Measurements from ENCODE around the gene TNFSF13B.
"Not testable (repeated sequence)": the region's sequence is repeated elsewhere in the genome, so short reads cannot be mapped to it uniquely, and the experiment has no call there.

The TNFSF13B gene

DNA sequence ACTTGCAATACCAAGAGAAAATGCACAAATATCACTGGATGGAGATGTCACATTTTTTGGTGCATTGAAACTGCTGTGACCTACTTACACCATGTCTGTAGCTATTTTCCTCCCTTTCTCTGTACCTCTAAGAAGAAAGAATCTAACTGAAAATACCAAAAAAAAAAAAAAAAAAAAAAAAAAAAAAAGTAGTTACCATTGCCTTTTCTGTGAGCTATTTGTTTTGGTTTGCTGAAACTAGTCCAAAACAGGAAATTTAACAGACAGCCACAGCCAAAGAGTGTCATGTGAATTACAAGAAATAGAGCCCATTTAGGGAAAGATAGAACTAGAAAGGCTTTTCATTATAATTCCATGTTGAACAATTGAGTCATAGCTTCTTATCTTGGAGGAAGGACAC, 37.3 kb downstream of the TNFSF13B start:
- Mint-ChIP-seq H3K27ac (no peak overlapping the region), H3K27me3 (no peaks in the 10 kb centered on the region), H3K4me1 (ENCODE audit: low read depth) (no peaks in the 10 kb centered on the region), H3K36me3 (ENCODE audit: low read depth) (peaks cover 10% of the 10 kb centered on the region), H3K9me3 (peaks cover 11% of the 10 kb centered on the region), H3K4me3 (no peak overlapping the region)

- H3K9me3 Mint-ChIP-seq = peaks cover 12% of the 10 kb centered on the region
- not testable (repeated sequence) for H3K27ac Mint-ChIP-seq; H3K36me3 Mint-ChIP-seq (ENCODE audit: low read depth); H3K27me3 Mint-ChIP-seq; H3K4me1 Mint-ChIP-seq (ENCODE audit: low read depth); H3K4me3 Mint-ChIP-seq
Measured at GRCh38 chr13:108311596-108311995, 42.1 kb downstream of the TNFSF13B start.

DNA sequence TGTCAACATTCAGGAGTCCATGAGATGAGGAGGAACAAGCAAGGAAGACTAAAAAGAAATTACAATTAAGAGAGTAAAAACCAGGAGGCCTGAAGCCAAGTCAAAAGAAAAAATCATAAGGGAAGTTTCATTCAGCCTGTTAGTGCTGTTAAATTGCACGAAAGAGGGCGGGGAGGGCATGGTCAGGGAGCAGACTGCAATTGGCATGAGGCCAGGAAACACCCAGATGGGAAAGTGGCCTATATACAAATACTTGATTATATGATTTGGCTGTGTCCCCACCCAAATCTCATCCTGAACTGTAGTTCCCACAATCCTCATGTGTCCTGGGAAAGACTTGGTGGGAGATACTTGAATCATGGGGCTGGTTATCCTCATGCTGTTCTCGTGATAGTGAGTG, 43.9 kb downstream of the TNFSF13B start:
- Mint-ChIP-seq H3K27ac (no peak overlapping the region), H3K4me1 (ENCODE audit: low read depth) (peaks cover 5% of the 10 kb centered on the region), H3K36me3 (ENCODE audit: low read depth) (peaks cover 4% of the 10 kb centered on the region), H3K27me3 (no peaks in the 10 kb centered on the region), H3K9me3 (peaks cover 12% of the 10 kb centered on the region), H3K4me3 (no peak overlapping the region)

- H3K4me3 Mint-ChIP-seq = no peak overlapping the region
- H3K27ac Mint-ChIP-seq = no peak overlapping the region
- peaks cover 4% of the 10 kb centered on the region for H3K9me3 Mint-ChIP-seq
- H3K4me1 Mint-ChIP-seq (ENCODE audit: low read depth) = peaks cover 5% of the 10 kb centered on the region
- H3K27me3 Mint-ChIP-seq = peaks cover 3% of the 10 kb centered on the region
- H3K36me3 Mint-ChIP-seq (ENCODE audit: low read depth) = no peaks in the 10 kb centered on the region
Measured at GRCh38 chr13:108315273-108315672, 45.8 kb downstream of the TNFSF13B start.

DNA sequence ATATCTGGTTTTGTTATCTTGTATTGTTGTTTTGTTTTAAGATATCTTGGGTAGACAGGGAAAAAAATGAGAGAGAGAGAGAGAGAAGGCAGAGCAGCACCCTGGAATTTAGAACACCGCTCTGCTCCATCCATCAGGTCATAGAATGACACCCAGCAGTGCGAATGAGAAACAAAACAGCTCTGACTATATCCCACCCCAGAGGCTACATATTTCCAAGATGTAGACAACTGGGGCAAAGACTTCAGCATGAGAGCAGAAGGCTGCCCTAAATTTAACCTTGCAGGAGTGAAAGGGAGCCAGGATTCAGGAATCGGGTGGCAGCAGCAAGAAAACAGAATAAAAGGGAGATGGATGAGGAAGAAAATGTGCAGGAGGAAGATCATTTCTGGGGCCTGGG, 46.5 kb downstream of the TNFSF13B start:
- H3K36me3 Mint-ChIP-seq (ENCODE audit: low read depth) = no peaks in the 10 kb centered on the region
- no peak overlapping the region for H3K27ac Mint-ChIP-seq
- H3K4me3 Mint-ChIP-seq = no peak overlapping the region

GRCh38 chr13:108316413-108316812, 46.9 kb downstream of the TNFSF13B start:
- H3K27ac Mint-ChIP-seq = no peak overlapping the region
- H3K4me1 Mint-ChIP-seq (ENCODE audit: low read depth) = peaks cover 5% of the 10 kb centered on the region
- H3K4me3 Mint-ChIP-seq = no peak overlapping the region
- peaks cover 4% of the 10 kb centered on the region for H3K9me3 Mint-ChIP-seq
- H3K36me3 Mint-ChIP-seq (ENCODE audit: low read depth) = no peaks in the 10 kb centered on the region
- peaks cover 3% of the 10 kb centered on the region for H3K27me3 Mint-ChIP-seq

More for the DNA sequence above, 46.5 kb downstream of the TNFSF13B start:
- H3K9me3 Mint-ChIP-seq = peaks cover 4% of the 10 kb centered on the region
- peaks cover 3% of the 10 kb centered on the region for H3K27me3 Mint-ChIP-seq
- peaks cover 5% of the 10 kb centered on the region for H3K4me1 Mint-ChIP-seq (ENCODE audit: low read depth)

DNA sequence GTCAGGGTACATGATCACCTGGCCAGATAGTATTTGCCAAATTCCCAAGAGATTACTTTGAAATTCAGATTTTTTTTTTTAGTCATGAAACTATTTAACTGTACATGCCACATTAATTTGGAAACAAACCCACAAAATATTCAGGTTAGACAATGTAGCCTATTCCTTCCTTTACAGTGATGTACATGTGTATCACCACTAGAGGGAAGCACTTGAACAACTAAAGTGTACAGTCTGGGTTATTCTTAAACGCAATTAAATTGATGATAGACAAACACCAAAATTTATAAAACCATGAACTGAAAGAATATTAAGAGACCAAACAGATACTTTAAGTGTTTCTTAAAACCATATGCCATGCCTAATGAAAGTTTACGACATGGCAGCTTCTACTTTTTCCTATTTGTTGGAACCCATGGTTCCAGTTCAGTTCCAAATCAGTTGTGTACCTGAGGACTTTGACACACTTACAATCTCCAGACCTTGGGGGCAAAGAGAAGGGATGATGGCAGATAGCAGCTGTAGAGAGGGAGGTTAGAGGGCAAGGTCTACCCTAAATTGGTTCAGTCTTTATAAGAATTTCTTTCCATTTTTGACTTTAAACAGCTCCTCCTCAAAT, 52.8 kb downstream of the TNFSF13B start:
- no peak overlapping the region for H3K27ac Mint-ChIP-seq
- H3K27me3 Mint-ChIP-seq = peaks cover 9% of the 10 kb centered on the region
- no peaks in the 10 kb centered on the region for H3K9me3 Mint-ChIP-seq
- H3K36me3 Mint-ChIP-seq (ENCODE audit: low read depth) = no peaks in the 10 kb centered on the region
- H3K4me3 Mint-ChIP-seq = no peak overlapping the region
- H3K4me1 Mint-ChIP-seq (ENCODE audit: low read depth) = peaks cover 4% of the 10 kb centered on the region

GRCh38 chr13:108323031-108323430, 53.5 kb downstream of the TNFSF13B start:
- H3K9me3 Mint-ChIP-seq = no peaks in the 10 kb centered on the region
- no peak overlapping the region for H3K27ac Mint-ChIP-seq
- no peak overlapping the region for H3K4me3 Mint-ChIP-seq
- H3K27me3 Mint-ChIP-seq = peaks cover 10% of the 10 kb centered on the region
- no peaks in the 10 kb centered on the region for H3K36me3 Mint-ChIP-seq (ENCODE audit: low read depth)
- H3K4me1 Mint-ChIP-seq (ENCODE audit: low read depth) = peaks cover 4% of the 10 kb centered on the region

DNA sequence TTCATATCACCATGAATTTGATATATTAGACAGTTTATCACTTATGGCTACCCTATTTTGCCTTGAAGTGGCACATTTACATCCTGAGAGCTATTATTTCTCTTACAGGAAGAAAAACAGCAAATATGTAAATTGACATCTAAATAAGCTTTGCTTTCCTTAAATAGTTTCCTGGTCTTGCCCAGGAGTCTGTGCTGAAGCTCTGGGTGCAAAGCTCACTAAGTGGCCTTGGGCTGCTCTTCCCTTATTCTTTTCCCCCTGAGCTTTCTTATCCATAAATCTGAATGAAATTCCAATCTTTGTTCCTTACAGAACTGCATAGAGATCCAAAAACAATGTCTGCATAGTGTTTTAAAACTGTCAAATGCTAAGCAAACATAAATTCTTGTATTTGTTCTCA, 56.3 kb downstream of the TNFSF13B start:
- Mint-ChIP-seq H3K4me3 (no peak overlapping the region), H3K27ac (no peak overlapping the region), H3K27me3 (peaks cover 14% of the 10 kb centered on the region)

DNA sequence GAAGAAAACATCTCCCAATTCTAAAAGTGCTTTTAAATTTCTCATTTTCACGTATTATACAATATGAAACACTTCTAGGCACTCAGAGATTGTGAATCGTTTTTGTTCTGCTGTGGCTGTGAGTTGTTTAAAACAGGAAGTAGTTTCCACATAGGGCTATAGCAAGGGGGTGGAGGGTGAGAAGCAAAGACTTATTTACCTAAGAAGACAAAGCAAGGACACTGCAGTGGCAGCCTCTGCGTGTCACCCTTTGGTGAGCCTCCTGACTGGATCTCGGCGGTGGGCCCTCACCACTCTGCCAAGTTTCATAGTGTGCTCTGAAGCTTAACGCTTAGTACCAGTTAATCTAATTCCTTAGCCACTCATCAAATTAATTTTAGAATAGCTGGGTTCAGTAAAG, 56.8 kb downstream of the TNFSF13B start:
- no peak overlapping the region for H3K27ac Mint-ChIP-seq
- H3K4me3 Mint-ChIP-seq = no peak overlapping the region
- H3K9me3 Mint-ChIP-seq = no peaks in the 10 kb centered on the region
- H3K4me1 Mint-ChIP-seq (ENCODE audit: low read depth) = peaks cover 4% of the 10 kb centered on the region
- H3K36me3 Mint-ChIP-seq (ENCODE audit: low read depth) = no peaks in the 10 kb centered on the region
- peaks cover 14% of the 10 kb centered on the region for H3K27me3 Mint-ChIP-seq

More for the DNA sequence above, 56.3 kb downstream of the TNFSF13B start:
- H3K4me1 Mint-ChIP-seq (ENCODE audit: low read depth) = peaks cover 4% of the 10 kb centered on the region
- H3K36me3 Mint-ChIP-seq (ENCODE audit: low read depth) = no peaks in the 10 kb centered on the region
- no peaks in the 10 kb centered on the region for H3K9me3 Mint-ChIP-seq

DNA sequence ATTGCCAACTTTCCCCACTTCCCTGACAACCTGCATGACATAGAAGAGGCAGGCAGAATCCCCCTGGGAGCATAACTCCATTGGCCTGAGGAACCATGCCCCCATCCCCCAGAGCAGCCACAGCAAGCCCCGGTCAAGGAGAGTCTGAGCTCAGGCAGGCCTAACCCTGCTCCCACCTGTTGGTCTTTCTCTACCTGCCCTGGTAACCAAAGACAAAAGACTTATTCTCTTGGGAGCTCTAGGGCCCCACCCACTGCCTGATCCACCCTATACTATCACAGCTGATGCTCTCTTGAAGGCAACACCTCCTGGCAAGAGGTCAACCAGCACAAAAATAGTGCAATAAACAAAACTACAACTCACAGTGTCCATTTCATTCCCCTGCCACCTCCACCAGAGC, 59.3 kb downstream of the TNFSF13B start:
- Mint-ChIP-seq H3K4me3 (no peak overlapping the region), H3K4me1 (ENCODE audit: low read depth) (peaks cover 4% of the 10 kb centered on the region), H3K36me3 (ENCODE audit: low read depth) (no peaks in the 10 kb centered on the region), H3K27ac (no peak overlapping the region), H3K27me3 (peaks cover 9% of the 10 kb centered on the region), H3K9me3 (no peaks in the 10 kb centered on the region)

DNA sequence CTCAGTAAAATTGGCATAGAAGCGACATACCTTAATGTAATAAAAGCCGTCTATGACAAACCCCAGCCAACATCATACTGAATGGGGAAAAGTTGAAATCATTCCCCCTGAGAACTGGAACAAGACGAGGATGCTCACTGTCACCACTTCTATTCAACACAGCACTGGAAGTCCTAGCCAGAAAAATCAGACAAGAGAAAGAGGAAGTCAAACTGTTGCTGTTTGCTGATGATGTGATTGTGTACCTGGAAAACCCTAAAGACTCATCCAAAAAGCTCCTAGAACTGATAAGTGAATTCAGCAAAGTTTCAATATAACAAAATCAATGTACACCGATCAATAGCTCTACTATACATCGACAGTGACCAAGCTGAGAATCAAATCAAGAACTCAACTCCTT, 63.3 kb downstream of the TNFSF13B start:
- H3K27ac Mint-ChIP-seq = no peak overlapping the region
- no peaks in the 10 kb centered on the region for H3K36me3 Mint-ChIP-seq (ENCODE audit: low read depth)
- H3K4me3 Mint-ChIP-seq = no peak overlapping the region
- H3K4me1 Mint-ChIP-seq (ENCODE audit: low read depth) = no peaks in the 10 kb centered on the region
- peaks cover 23% of the 10 kb centered on the region for H3K27me3 Mint-ChIP-seq
- H3K9me3 Mint-ChIP-seq = no peaks in the 10 kb centered on the region

DNA sequence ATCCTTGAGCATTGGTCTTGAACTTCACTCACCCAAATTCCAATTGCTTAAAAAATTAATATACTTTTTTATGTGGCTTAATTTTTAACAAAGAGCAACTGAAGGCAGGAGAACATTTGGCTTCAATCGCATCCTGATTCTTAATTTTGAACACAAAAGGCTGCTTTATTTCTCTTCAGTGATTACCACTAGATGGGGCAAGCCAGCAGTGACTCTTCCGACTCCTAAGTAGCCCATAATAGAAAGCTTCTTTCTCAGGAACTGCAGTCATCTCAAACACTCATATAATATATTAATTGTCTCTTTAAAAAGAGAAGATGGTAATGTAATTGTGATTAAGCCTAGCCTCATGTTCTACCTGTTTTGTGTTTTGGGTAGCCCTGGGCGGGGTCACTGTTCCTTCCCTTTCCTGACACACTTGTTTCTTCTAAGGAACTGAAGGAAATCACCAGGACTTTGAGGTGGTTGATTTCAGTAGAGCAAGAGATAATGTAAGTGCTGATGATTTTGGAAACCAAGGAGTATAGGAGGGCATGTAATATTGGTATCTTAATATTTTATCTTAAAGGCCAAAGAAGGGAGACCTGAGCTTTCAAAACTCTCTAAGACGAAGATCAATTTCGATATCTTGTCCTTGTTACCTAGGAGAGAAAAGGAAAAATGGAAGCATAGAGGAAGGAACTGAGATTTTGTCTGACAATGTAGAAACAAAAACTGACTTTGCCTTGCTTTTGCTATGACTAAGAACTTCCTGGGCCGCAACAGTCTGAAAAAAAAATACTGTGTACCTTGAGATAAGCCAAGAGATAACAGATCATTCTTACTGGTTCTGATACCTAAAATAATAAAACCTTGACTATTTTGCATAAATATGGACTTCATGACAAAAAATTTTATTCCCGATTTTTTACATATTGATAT, 73.1 kb downstream of the TNFSF13B start:
- Mint-ChIP-seq H3K4me3 (no peak overlapping the region), H3K27ac (peak overlapping the region; percentile 1), H3K27me3 (peaks cover 4% of the 10 kb centered on the region)

GRCh38 chr13:108345016-108345415, 75.5 kb downstream of the TNFSF13B start:
- Mint-ChIP-seq H3K36me3 (ENCODE audit: low read depth) (no peaks in the 10 kb centered on the region), H3K27ac (no peak overlapping the region), H3K27me3 (no peaks in the 10 kb centered on the region)

More for the DNA sequence above, 73.1 kb downstream of the TNFSF13B start:
- Mint-ChIP-seq H3K36me3 (ENCODE audit: low read depth) (no peaks in the 10 kb centered on the region), H3K4me1 (ENCODE audit: low read depth) (peaks cover 6% of the 10 kb centered on the region), H3K9me3 (no peaks in the 10 kb centered on the region)

DNA sequence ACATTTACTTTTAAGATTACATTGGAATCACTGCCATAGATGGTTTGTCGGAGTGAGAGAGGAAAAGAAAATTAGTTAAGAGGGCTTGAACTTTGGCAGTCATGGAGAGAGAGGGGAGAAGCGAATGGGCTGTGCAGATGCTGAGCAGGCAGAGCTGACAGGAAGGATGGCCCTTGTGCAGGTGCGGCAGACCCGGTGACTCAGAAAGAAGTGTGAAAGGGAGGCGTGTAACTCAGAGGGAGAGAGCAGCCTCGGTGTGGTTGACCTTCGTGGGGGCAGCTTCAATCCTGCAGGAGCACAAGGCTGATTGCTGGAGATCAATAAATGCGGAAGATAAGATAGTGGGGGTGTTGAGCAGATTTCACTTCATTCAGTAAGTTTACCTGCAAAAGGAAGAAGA, 76.9 kb downstream of the TNFSF13B start:
- H3K36me3 Mint-ChIP-seq (ENCODE audit: low read depth) = no peaks in the 10 kb centered on the region
- H3K9me3 Mint-ChIP-seq = no peaks in the 10 kb centered on the region
- no peak overlapping the region for H3K4me3 Mint-ChIP-seq
- H3K4me1 Mint-ChIP-seq (ENCODE audit: low read depth) = peaks cover 6% of the 10 kb centered on the region
- H3K27me3 Mint-ChIP-seq = no peaks in the 10 kb centered on the region
- H3K27ac Mint-ChIP-seq = no peak overlapping the region

More at GRCh38 chr13:108345016-108345415, 75.5 kb downstream of the TNFSF13B start:
- Mint-ChIP-seq H3K4me3 (no peak overlapping the region), H3K4me1 (ENCODE audit: low read depth) (peaks cover 6% of the 10 kb centered on the region), H3K9me3 (no peaks in the 10 kb centered on the region)
